Ishikawa (cell line): Measurements from ENCODE around the gene C1orf105.

ENCODE experiments used
- CEBPB ChIP-seq: IDR thresholded peaks from 2 replicates; pipeline ENCODE4 v1.6.1; 2012
- CREB1 ChIP-seq: IDR thresholded peaks from 2 replicates; pipeline ENCODE4 v1.6.1; 2012; ENCODE audit warnings: low read depth
- EGR1 ChIP-seq: IDR thresholded peaks from 2 replicates; pipeline ENCODE4 v1.6.1; 2012
- EP300 ChIP-seq: IDR thresholded peaks from 2 replicates; pipeline ENCODE4 v1.6.1; 2012; ENCODE audit warnings: borderline replicate concordance
- FOXM1 ChIP-seq: IDR thresholded peaks from 2 replicates; pipeline ENCODE4 v1.6.1; 2012; ENCODE audit warnings: low read depth, borderline replicate concordance
- NFIC ChIP-seq: IDR thresholded peaks from 2 replicates; pipeline ENCODE4 v1.6.1; 2012
- RAD21 ChIP-seq: IDR thresholded peaks from 2 replicates; pipeline ENCODE4 v1.6.1; 2012; ENCODE audit warnings: low read depth
- TAF1 ChIP-seq: IDR thresholded peaks from 2 replicates; pipeline ENCODE4 v1.6.1; 2012; ENCODE audit warnings: low read depth, mild to moderate bottlenecking
- TCF12 ChIP-seq: IDR thresholded peaks from 2 replicates; pipeline ENCODE4 v1.6.1; 2012; ENCODE audit warnings: low read depth
- TEAD4 ChIP-seq: IDR thresholded peaks from 2 replicates; pipeline ENCODE4 v1.6.1; 2012
- USF1 ChIP-seq: IDR thresholded peaks from 2 replicates; pipeline ENCODE4 v1.6.1; 2012
- YY1 ChIP-seq: IDR thresholded peaks from 2 replicates; pipeline ENCODE4 v1.6.1; 2012; ENCODE audit warnings: low read depth
- ZBTB7A ChIP-seq: IDR thresholded peaks from 2 replicates; pipeline ENCODE4 v1.6.1; 2012; ENCODE audit warnings: low read depth
- TF ChIP-seq, protein P1 (sequence below): IDR thresholded peaks from 2 replicates; pipeline ENCODE4 v1.6.1; 2012
- TF ChIP-seq, protein P2 (sequence below): IDR thresholded peaks from 2 replicates; pipeline ENCODE4 v1.6.1; 2012; ENCODE audit warnings: low read depth, mild to moderate bottlenecking

The C1orf105 gene

GRCh38 chr1:172514108-172514507 is 93.6 kb downstream of the C1orf105 start:
- TF ChIP-seq YY1 (no peak), TAF1 (no peak), TCF12 (no peak), NFIC (no peak), ZBTB7A (no peak), CREB1 (no peak), CEBPB (no peak), EGR1 (no peak), RAD21 (no peak), USF1 (no peak), TEAD4 (no peak), FOXM1 (no peak), EP300 (no peak)
- TF ChIP-seq, protein P1, sequence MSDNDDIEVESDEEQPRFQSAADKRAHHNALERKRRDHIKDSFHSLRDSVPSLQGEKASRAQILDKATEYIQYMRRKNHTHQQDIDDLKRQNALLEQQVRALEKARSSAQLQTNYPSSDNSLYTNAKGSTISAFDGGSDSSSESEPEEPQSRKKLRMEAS, result no peak
- TF ChIP-seq, protein P2, sequence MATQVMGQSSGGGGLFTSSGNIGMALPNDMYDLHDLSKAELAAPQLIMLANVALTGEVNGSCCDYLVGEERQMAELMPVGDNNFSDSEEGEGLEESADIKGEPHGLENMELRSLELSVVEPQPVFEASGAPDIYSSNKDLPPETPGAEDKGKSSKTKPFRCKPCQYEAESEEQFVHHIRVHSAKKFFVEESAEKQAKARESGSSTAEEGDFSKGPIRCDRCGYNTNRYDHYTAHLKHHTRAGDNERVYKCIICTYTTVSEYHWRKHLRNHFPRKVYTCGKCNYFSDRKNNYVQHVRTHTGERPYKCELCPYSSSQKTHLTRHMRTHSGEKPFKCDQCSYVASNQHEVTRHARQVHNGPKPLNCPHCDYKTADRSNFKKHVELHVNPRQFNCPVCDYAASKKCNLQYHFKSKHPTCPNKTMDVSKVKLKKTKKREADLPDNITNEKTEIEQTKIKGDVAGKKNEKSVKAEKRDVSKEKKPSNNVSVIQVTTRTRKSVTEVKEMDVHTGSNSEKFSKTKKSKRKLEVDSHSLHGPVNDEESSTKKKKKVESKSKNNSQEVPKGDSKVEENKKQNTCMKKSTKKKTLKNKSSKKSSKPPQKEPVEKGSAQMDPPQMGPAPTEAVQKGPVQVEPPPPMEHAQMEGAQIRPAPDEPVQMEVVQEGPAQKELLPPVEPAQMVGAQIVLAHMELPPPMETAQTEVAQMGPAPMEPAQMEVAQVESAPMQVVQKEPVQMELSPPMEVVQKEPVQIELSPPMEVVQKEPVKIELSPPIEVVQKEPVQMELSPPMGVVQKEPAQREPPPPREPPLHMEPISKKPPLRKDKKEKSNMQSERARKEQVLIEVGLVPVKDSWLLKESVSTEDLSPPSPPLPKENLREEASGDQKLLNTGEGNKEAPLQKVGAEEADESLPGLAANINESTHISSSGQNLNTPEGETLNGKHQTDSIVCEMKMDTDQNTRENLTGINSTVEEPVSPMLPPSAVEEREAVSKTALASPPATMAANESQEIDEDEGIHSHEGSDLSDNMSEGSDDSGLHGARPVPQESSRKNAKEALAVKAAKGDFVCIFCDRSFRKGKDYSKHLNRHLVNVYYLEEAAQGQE, result no peak

DNA sequence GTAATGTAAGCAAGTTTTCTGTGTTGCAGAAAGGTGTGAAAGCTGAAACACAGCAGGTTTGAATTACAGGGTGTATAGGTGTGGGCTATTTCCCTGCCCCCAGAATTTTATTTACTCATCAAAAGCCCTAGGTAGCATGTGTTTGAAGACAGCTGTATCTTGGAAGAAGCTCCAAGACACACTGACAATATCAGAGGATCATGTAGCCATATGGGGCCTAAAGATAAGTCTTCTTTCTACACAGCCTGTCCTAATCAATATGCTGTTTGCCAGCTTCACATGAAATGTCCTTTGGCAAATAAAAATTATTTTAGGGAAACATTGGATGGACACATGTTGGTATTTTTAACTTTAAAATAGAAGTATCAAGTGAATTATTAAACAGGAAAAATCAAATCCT is 95.0 kb downstream of the C1orf105 start:
- TF ChIP-seq YY1 (no peak), TEAD4 (no peak), EGR1 (no peak), CREB1 (no peak), TAF1 (no peak), FOXM1 (no peak)
- TF ChIP-seq, protein P2, result no peak

GRCh38 chr1:172515927-172516326 is 95.4 kb downstream of the C1orf105 start:
- TF ChIP-seq YY1 (no peak), CREB1 (no peak), NFIC (no peak), FOXM1 (no peak), EGR1 (no peak), ZBTB7A (no peak), USF1 (no peak), TEAD4 (no peak), CEBPB (no peak), EP300 (no peak), RAD21 (no peak), TCF12 (no peak), TAF1 (no peak)
- TF ChIP-seq, protein P1, result no peak
- TF ChIP-seq, protein P2, result no peak

DNA sequence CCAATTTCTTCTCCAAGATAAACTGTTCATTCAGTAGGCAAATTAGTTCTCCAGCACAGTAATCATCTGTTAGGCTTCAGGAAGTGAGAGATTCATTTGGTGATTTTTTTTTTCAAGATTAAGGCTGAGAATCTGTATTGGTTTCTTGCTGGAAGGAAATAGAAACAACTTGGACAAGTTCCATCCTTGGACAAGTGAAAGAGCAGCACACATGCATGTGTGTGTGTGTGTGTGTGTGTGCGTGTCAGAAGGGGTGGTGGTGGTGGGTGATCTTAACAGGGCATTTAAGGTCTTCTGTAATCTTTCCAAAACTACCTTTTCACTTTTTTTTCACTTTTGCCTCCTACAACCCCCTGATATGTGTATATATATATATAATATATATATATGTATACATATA is 96.6 kb downstream of the C1orf105 start:
- TF ChIP-seq YY1, result no peak
- TF ChIP-seq, protein P1, result no peak

DNA sequence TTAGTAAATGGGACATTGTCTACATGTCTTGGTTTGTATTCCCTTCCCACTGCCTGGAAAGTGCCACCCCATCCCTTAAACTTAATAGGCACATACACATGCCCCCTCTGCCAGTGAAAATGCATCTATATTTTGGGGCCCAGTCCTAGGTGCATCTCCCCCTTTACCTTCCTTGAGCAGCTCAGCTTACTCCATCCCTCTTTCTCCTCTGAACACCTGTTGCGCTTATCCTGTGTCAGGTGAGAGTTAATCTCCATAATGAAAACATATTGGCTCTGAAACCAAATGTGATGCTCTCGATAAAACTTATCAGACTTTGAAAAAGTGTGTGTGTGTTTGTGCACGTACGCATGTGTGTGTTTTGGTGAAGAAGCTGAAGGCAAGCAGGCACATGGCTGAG is 97.1 kb downstream of the C1orf105 start:
- TF ChIP-seq TCF12 (no peak), YY1 (no peak), FOXM1 (no peak), CEBPB (no peak), ZBTB7A (no peak), TAF1 (no peak), NFIC (no peak), TEAD4 (no peak), CREB1 (no peak), USF1 (no peak), EGR1 (no peak)
- TF ChIP-seq, protein P1, result no peak
- TF ChIP-seq, protein P2, result no peak
